Measurements from ENCODE around the gene ISYNA1.

ISYNA1 gene

DNA sequence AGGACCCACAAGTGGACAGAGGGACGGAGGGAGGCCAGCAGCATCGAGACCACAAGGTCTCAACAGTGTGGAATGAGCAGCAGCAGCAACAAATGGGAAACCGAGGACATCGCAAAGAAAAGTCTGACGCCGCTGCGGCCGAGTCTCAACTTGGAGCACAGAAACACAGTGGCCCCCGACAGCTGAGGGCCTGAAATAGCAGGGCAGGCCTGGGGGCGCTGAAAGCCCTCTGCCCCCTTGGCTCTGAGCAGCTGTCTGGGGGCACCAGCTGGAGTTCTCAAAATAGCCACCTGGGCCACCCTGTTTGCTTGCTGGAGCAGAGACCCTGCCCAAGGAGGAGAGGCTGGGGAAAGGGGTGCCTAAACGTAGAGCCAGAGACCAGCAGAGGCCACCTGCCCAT, 5.9 kb upstream of the ISYNA1 start:
- Histone ChIP-seq H3K27me3 (ENCODE audit: control insufficient read depth, insufficient read depth, low read length) (no peaks in the 10 kb centered on the region), H3K4me2 (ENCODE audit: low read length) (no peak overlapping the region), H3K36me3 (ENCODE audit: control insufficient read depth, insufficient read depth, low read length) (no peaks in the 10 kb centered on the region), H3K9me3 (ENCODE audit: control insufficient read depth, low read length) (no peaks in the 10 kb centered on the region), H3K9ac (no peak overlapping the region), H3K4me3 (ENCODE audit: low read depth, low read length) (no peak overlapping the region), H2AFZ (no peak overlapping the region), H3K79me2 (peaks cover 16% of the 10 kb centered on the region), H3K27ac (no peak overlapping the region), H3K4me1 (peaks cover 7% of the 10 kb centered on the region)
- TF ChIP-seq CTCF (IDR thresholded peaks at IDR 0.05), result no peak

GRCh38 chr19:18443406-18443805, 5.5 kb upstream of the ISYNA1 start:
- TF ChIP-seq CTCF (IDR thresholded peaks at IDR 0.05), result no peak
- no peak overlapping the region for H2AFZ ChIP-seq
- H3K4me3 ChIP-seq (ENCODE audit: low read depth, low read length), result no peak overlapping the region
- H3K4me2 ChIP-seq (ENCODE audit: low read length), result no peak overlapping the region
- no peak overlapping the region for H3K27ac ChIP-seq
- peaks cover 11% of the 10 kb centered on the region for H3K4me1 ChIP-seq
- peaks cover 14% of the 10 kb centered on the region for H3K79me2 ChIP-seq
- H3K9me3 ChIP-seq (ENCODE audit: control insufficient read depth, low read length), result no peaks in the 10 kb centered on the region
- no peaks in the 10 kb centered on the region for H3K27me3 ChIP-seq (ENCODE audit: control insufficient read depth, insufficient read depth, low read length)
- no peak overlapping the region for H3K9ac ChIP-seq
- no peaks in the 10 kb centered on the region for H3K36me3 ChIP-seq (ENCODE audit: control insufficient read depth, insufficient read depth, low read length)

DNA sequence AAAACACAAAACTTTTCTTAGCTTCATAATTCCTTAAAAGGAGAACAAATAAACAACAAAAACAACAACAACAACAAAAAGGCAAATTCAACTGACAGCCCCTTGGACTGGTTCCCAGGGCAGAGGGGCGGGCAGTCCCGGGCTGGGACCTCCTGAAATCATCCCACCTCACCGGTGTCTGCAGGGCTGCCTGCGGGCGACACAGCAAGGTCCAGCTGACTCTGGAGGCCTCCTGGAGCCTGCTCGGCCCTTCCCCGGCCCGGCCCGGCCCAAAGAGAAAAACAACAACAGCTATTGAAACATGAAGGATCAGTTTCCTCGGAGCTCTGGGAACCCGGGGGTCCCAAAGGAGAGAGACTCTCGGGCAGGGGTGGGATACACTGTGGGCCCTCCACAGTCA, 5.0 kb upstream of the ISYNA1 start:
- H3K4me2 ChIP-seq (ENCODE audit: low read length), result no peak overlapping the region
- no peaks in the 10 kb centered on the region for H3K36me3 ChIP-seq (ENCODE audit: control insufficient read depth, insufficient read depth, low read length)
- H3K27ac ChIP-seq, result no peak overlapping the region
- H3K9me3 ChIP-seq (ENCODE audit: control insufficient read depth, low read length), result no peaks in the 10 kb centered on the region
- H2AFZ ChIP-seq, result no peak overlapping the region
- no peak overlapping the region for H3K4me3 ChIP-seq (ENCODE audit: low read depth, low read length)
- no peak overlapping the region for H3K9ac ChIP-seq
- peaks cover 14% of the 10 kb centered on the region for H3K4me1 ChIP-seq
- H3K27me3 ChIP-seq (ENCODE audit: control insufficient read depth, insufficient read depth, low read length), result no peaks in the 10 kb centered on the region
- peaks cover 13% of the 10 kb centered on the region for H3K79me2 ChIP-seq
- no peak for TF ChIP-seq CTCF (IDR thresholded peaks at IDR 0.05)

- no peaks in the 10 kb centered on the region for H3K36me3 ChIP-seq (ENCODE audit: control insufficient read depth, insufficient read depth, low read length)
- H3K4me3 ChIP-seq (ENCODE audit: low read depth, low read length), result no peak overlapping the region
- peaks cover 9% of the 10 kb centered on the region for H3K79me2 ChIP-seq
- H3K9me3 ChIP-seq (ENCODE audit: control insufficient read depth, low read length), result no peaks in the 10 kb centered on the region
- no peak overlapping the region for H2AFZ ChIP-seq
- H3K27ac ChIP-seq, result no peak overlapping the region
- no peak overlapping the region for H3K4me2 ChIP-seq (ENCODE audit: low read length)
- H3K4me1 ChIP-seq, result peaks cover 14% of the 10 kb centered on the region
- H3K9ac ChIP-seq, result no peak overlapping the region
- no peaks in the 10 kb centered on the region for H3K27me3 ChIP-seq (ENCODE audit: control insufficient read depth, insufficient read depth, low read length)
- TF ChIP-seq CTCF (IDR thresholded peaks at IDR 0.05), result no peak
These were observed 4.2 kb upstream of the ISYNA1 start for GRCh38 chr19:18441804-18442788.
